Left ventricle myocardium superior (tissue), 1 donor: Measurements from ENCODE around the gene NHSL2. TPM values are rescaled to one million over a fixed set of nuclear protein-coding genes. Genes with fewer than 3 reads are reported as not detected.
A peak's percentile ranks its signal among the peaks of the same experiment; 100 is the strongest.

ENCODE experiments used
- ATAC-seq: fragments of 200-7000 bp; cut with Tn5 transposase; one replicate; pipeline ENCODE4 v1.9.1; 2020; ENCODE audit warnings: mild to moderate bottlenecking, moderate library complexity
- DNase-seq: peaks from one replicate; pipeline ENCODE4 v3.0.0-alpha.2; 2020
- intact Hi-C: fragments of 100-400 bp; cut with micrococcal nuclease; formaldehyde crosslinking; loops from one replicate; pipeline ENCODE4 v1.11.0; 2022
- total RNA-seq: library from RNA; stranded (reverse); fragmentation: NEBNext Ultra II Directional; extraction: Animal tissue kit (Norgen Biotek cat#: 25700); gene quantifications from one replicate; pipeline ENCODE4 v1.2.1, GENCODE V29; 2021
- donor health status: DM: no; HTN: yes; CAD: no; lungs with severe emphysema.

NHSL2 gene
- total RNA-seq, 1 donor from 2014 or later: 3.7 TPM

- ATAC-seq (no peak), DNase-seq (no peak)
- intact Hi-C loops: no loop called here
Observed at GRCh38 chrX:71919431-71919830, 8.8 kb downstream of the NHSL2 start.

- ATAC-seq (no peak), DNase-seq (no peak)
- intact Hi-C loops: no loop called here
Observed at GRCh38 chrX:71919886-71920285, 9.2 kb downstream of the NHSL2 start.

GRCh38 chrX:71922686-71923085, 12.0 kb downstream of the NHSL2 start:
- DNase-seq (no peak), ATAC-seq (no peak)
- intact Hi-C loops: no loop called here

- intact Hi-C loops: no loop called here
- no peak for ATAC-seq
- no peak for DNase-seq
Observed at GRCh38 chrX:71923516-71923915, 12.9 kb downstream of the NHSL2 start.

GRCh38 chrX:71927040-71927439, 16.4 kb downstream of the NHSL2 start:
- intact Hi-C loops: no loop called here
- ATAC-seq: no peak
- no peak for DNase-seq

- ATAC-seq: no peak
Observed at GRCh38 chrX:71928856-71929255, 18.2 kb downstream of the NHSL2 start.

GRCh38 chrX:71930298-71930697, 19.7 kb downstream of the NHSL2 start:
- DNase-seq: no peak
- intact Hi-C loops: no loop called here
- no peak for ATAC-seq

More at GRCh38 chrX:71928856-71929255, 18.2 kb downstream of the NHSL2 start:
- intact Hi-C loops: no loop called here
- no peak for DNase-seq

GRCh38 chrX:71935476-71935875, 24.8 kb downstream of the NHSL2 start:
- DNase-seq (peak; percentile 36), ATAC-seq (peak; percentile 82)
- intact Hi-C loops: no loop called here

- intact Hi-C loops: no loop called here
- DNase-seq (no peak), ATAC-seq (no peak)
Observed at GRCh38 chrX:71936632-71937031, 26.0 kb downstream of the NHSL2 start.

- intact Hi-C loops: no loop called here
Observed at GRCh38 chrX:71938371-71938770, 27.7 kb downstream of the NHSL2 start.

GRCh38 chrX:71941145-71941544, 30.5 kb downstream of the NHSL2 start:
- no peak for DNase-seq
- intact Hi-C loops: no loop called here
- ATAC-seq: no peak

More at GRCh38 chrX:71938371-71938770, 27.7 kb downstream of the NHSL2 start:
- ATAC-seq: no peak
- no peak for DNase-seq

- intact Hi-C loops: no loop called here
- DNase-seq: peak; percentile 51
- peak; percentile 89 for ATAC-seq
Observed at GRCh38 chrX:71941776-71942175, 31.1 kb downstream of the NHSL2 start.

- no peak for ATAC-seq
- DNase-seq: no peak
- intact Hi-C loops: no loop called here
Observed at GRCh38 chrX:71944369-71944768, 33.7 kb downstream of the NHSL2 start.

GRCh38 chrX:71945237-71945805, 34.7 kb downstream of the NHSL2 start:
- DNase-seq: no peak
- intact Hi-C loops: no loop called here
- no peak for ATAC-seq

- intact Hi-C loops: no loop called here
- ATAC-seq: no peak
- no peak for DNase-seq
Observed at GRCh38 chrX:71949363-71949762, 38.7 kb downstream of the NHSL2 start.

- ATAC-seq (no peak), DNase-seq (no peak)
- intact Hi-C loops: no loop called here
Observed at GRCh38 chrX:71949844-71950445, 39.3 kb downstream of the NHSL2 start.

- no peak for DNase-seq
- no peak for ATAC-seq
- intact Hi-C loops: no loop called here
Observed at GRCh38 chrX:71953391-71953790, 42.7 kb downstream of the NHSL2 start.

GRCh38 chrX:71953946-71954345, 43.3 kb downstream of the NHSL2 start:
- DNase-seq (peak; percentile 28), ATAC-seq (no peak)
- intact Hi-C loops: no loop called here

GRCh38 chrX:71954458-71954857, 43.8 kb downstream of the NHSL2 start:
- ATAC-seq (no peak), DNase-seq (no peak)
- intact Hi-C loops: no loop called here

GRCh38 chrX:71955530-71956120, 45.0 kb downstream of the NHSL2 start:
- ATAC-seq: peak; percentile 44
- peak; percentile 32 for DNase-seq
- intact Hi-C loops: no loop called here

GRCh38 chrX:71958281-71958675, 47.6 kb downstream of the NHSL2 start:
- intact Hi-C loops: no loop called here
- no peak for DNase-seq
- ATAC-seq: no peak
